ENCODE data around the gene LCN15. TPM values are rescaled to one million over a fixed set of nuclear protein-coding genes. Genes with fewer than 3 reads are reported as not detected.

Gene LCN15
- polyA plus RNA-seq, 3 donors = not detected

- Mint-ChIP-seq H3K4me3 (no peak overlapping the region), H3K27me3 (ENCODE audit: low read depth in 3 of 3) (peaks cover 7 to 20% (median 11%) of the 10 kb centered on the region in 3 donors), H3K36me3 (no peaks in the 10 kb centered on the region), H3K27ac (peak overlapping the region in 1 of 7 donors; percentile 0), H3K9me3 (peaks cover 8 to 20% (median 14%) of the 10 kb centered on the region in 7 donors), H3K4me1 (peaks cover 4% of the 10 kb centered on the region)
- intact Hi-C loops (cut with micrococcal nuclease) = no loop called here
- peaks cover 9 to 18% of the 10 kb centered on the region in 2 donors for H3K9me3 ChIP-seq (replicated peaks in 1 of 2; ENCODE audit: control insufficient read depth in 1 of 2, insufficient read depth in 1 of 2, low read length in 2 of 2)
- no peaks in the 10 kb centered on the region for H3K79me2 ChIP-seq (ENCODE audit: insufficient read depth, low read length)
- H3K27me3 ChIP-seq (ENCODE audit: control insufficient read depth in 2 of 2, insufficient read depth in 2 of 2, low read length in 2 of 2) = no peaks in the 10 kb centered on the region
- no peak for DNase-seq
- H2AFZ ChIP-seq (ENCODE audit: insufficient read depth, low read depth, low read length, poor library complexity, severe bottlenecking) = no peak overlapping the region
- TF ChIP-seq CTCF (IDR thresholded peaks at IDR 0.05) = no peak
- H3K4me3 ChIP-seq (replicated peaks in 1 of 3; ENCODE audit: low read depth in 2 of 3, low read length in 3 of 3) = no peak overlapping the region
- peaks cover 0 to 3% of the 10 kb centered on the region in 2 donors for H3K4me1 ChIP-seq (ENCODE audit: control insufficient read depth in 1 of 2, insufficient read depth in 2 of 2, low read length in 2 of 2)
- no peak overlapping the region for H3K4me2 ChIP-seq (replicated peaks; ENCODE audit: extremely low read depth, low read length, poor library complexity, severe bottlenecking)
- WGBS (ENCODE audit: insufficient coverage) = 85% methylated on average over 14 of the region's 14 CpGs
- no peak overlapping the region for H3K9ac ChIP-seq (ENCODE audit: insufficient read depth, low read length, poor library complexity, severe bottlenecking)
- H3K36me3 ChIP-seq (replicated peaks in 1 of 2; ENCODE audit: control insufficient read depth in 1 of 2, insufficient read depth in 2 of 2, low read length in 2 of 2) = no peaks in the 10 kb centered on the region
- no peaks in the 10 kb centered on the region for H4K20me1 ChIP-seq (ENCODE audit: insufficient read depth, low read length)
- H3K27ac ChIP-seq (ENCODE audit: low read depth in 1 of 2, low read length in 2 of 2) = no peak overlapping the region
Measured at GRCh38 chr9:136777359-136777758, 13.0 kb upstream of the LCN15 start.

GRCh38 chr9:136776947-136777346 is 12.6 kb upstream of the LCN15 start:
- peaks cover 9 to 18% of the 10 kb centered on the region in 2 donors for H3K9me3 ChIP-seq (replicated peaks in 1 of 2; ENCODE audit: control insufficient read depth in 1 of 2, insufficient read depth in 1 of 2, low read length in 2 of 2)
- no peak overlapping the region for H3K4me3 ChIP-seq (replicated peaks in 1 of 3; ENCODE audit: low read depth in 2 of 3, low read length in 3 of 3)
- no peak overlapping the region for H3K27ac ChIP-seq (ENCODE audit: low read depth in 1 of 2, low read length in 2 of 2)
- Mint-ChIP-seq H3K4me1 (peaks cover 4% of the 10 kb centered on the region), H3K27me3 (ENCODE audit: low read depth in 3 of 3) (peaks cover 9 to 20% (median 11%) of the 10 kb centered on the region in 3 donors), H3K36me3 (no peaks in the 10 kb centered on the region), H3K4me3 (no peak overlapping the region), H3K9me3 (peaks cover 8 to 20% (median 14%) of the 10 kb centered on the region in 7 donors), H3K27ac (peak overlapping the region in 1 of 7 donors; percentile 0)
- no peak for TF ChIP-seq CTCF (IDR thresholded peaks at IDR 0.05)
- no peaks in the 10 kb centered on the region for H3K36me3 ChIP-seq (replicated peaks in 1 of 2; ENCODE audit: control insufficient read depth in 1 of 2, insufficient read depth in 2 of 2, low read length in 2 of 2)
- no peaks in the 10 kb centered on the region for H3K79me2 ChIP-seq (ENCODE audit: insufficient read depth, low read length)
- H3K4me2 ChIP-seq (replicated peaks; ENCODE audit: extremely low read depth, low read length, poor library complexity, severe bottlenecking) = no peak overlapping the region
- no peaks in the 10 kb centered on the region for H3K27me3 ChIP-seq (ENCODE audit: control insufficient read depth in 2 of 2, insufficient read depth in 2 of 2, low read length in 2 of 2)
- intact Hi-C loops (cut with micrococcal nuclease) = no loop called here
- no peak overlapping the region for H3K9ac ChIP-seq (ENCODE audit: insufficient read depth, low read length, poor library complexity, severe bottlenecking)
- H4K20me1 ChIP-seq (ENCODE audit: insufficient read depth, low read length) = no peaks in the 10 kb centered on the region
- WGBS (ENCODE audit: insufficient coverage) = 86% methylated on average over 6 of the region's 7 CpGs
- H2AFZ ChIP-seq (ENCODE audit: insufficient read depth, low read depth, low read length, poor library complexity, severe bottlenecking) = no peak overlapping the region
- peaks cover 0 to 3% of the 10 kb centered on the region in 2 donors for H3K4me1 ChIP-seq (ENCODE audit: control insufficient read depth in 1 of 2, insufficient read depth in 2 of 2, low read length in 2 of 2)
- DNase-seq = no peak
